ENCODE results near the gene DYDC2. TPM values are rescaled to one million over a fixed set of nuclear protein-coding genes. Genes with fewer than 3 reads are reported as not detected.

DYDC2 gene
- total and polyA plus RNA-seq, 2 of the 4 experiments (the other 2 are of a cell fraction): not detected

- no peaks in the 10 kb centered on the region for H3K36me3 ChIP-seq (ENCODE audit: control insufficient read depth, insufficient read depth, low read length)
- in situ Hi-C loops (cut with MboI; ENCODE audit: low sequenced_read_pairs): no loop called here
- H2BK20ac ChIP-seq (ENCODE audit: low read depth, low read length): no peak overlapping the region
- no peak overlapping the region for H2BK5ac ChIP-seq (ENCODE audit: low read depth, low read length, poor library complexity, severe bottlenecking)
- WGBS, 2 experiments (ENCODE audit: extremely low coverage in 2 of 2, insufficient read length in 1 of 2): no CpG with 5 or more reads among the region's 4 CpGs
- intact Hi-C loops (cut with micrococcal nuclease): loop anchor here (2.0 to 5.0 kb wide), 3 partner anchors 62 to 634 kb away; no protein-coding TSS in a partner anchor
- no peaks in the 10 kb centered on the region for H3K9me3 ChIP-seq (ENCODE audit: control insufficient read depth, insufficient read depth, low read length)
- no peaks in the 10 kb centered on the region for H3K9me1 ChIP-seq (ENCODE audit: insufficient read depth, low read length)
- H3K9ac ChIP-seq (ENCODE audit: low read depth, low read length): no peak overlapping the region
- H2AK9ac ChIP-seq (replicated peaks; ENCODE audit: low read depth, low read length, poor library complexity): no peak overlapping the region
- H3K4me2 ChIP-seq (ENCODE audit: low read depth, low read length): no peak overlapping the region
- ChIA-PET POLR2A (ENCODE audit: unreplicated experiment) (no interaction called here), CTCF (interaction anchor here (0.7 to 1.5 kb wide), 4 partner anchors 51 to 635 kb away, joined by 3 to 5 read pairs (median 4); no protein-coding TSS in a partner anchor)
- H2AFZ ChIP-seq (replicated peaks; ENCODE audit: low read length, poor library complexity): no peak overlapping the region
- H4K8ac ChIP-seq (ENCODE audit: low read depth in 2 of 2, low read length in 2 of 2): no peak overlapping the region
- H3K4ac ChIP-seq (ENCODE audit: low read depth, low read length): no peak overlapping the region
- ATAC-seq (ENCODE audit: low read depth) (peak; percentile 17; the same call in 1 of the 2 replicates), DNase-seq (peak; percentile 11)
- BruUV-seq (replicated peaks): no TSS peak
- H4K5ac ChIP-seq (ENCODE audit: low read depth, low read length): no peak overlapping the region
- no peaks in the 10 kb centered on the region for H3K4me1 ChIP-seq (ENCODE audit: control insufficient read depth, insufficient read depth, low read length)
- no peak overlapping the region for H3K18ac ChIP-seq (ENCODE audit: low read depth, low read length)
- H3K79me1 ChIP-seq (ENCODE audit: low read depth in 1 of 2, low read length in 2 of 2): no peaks in the 10 kb centered on the region
- H3K14ac ChIP-seq (replicated peaks; ENCODE audit: low read depth, low read length): no peak overlapping the region
- TF ChIP-seq FOS (IDR thresholded peaks at IDR 0.05; ENCODE audit: low read depth, low read length) (no peak), MXI1 (IDR thresholded peaks at IDR 0.05; ENCODE audit: borderline replicate concordance, low read depth, low read length) (no peak), CEBPB (IDR thresholded peaks at IDR 0.05; ENCODE audit: low read depth, low read length) (no peak), NFE2L2 (IDR thresholded peaks at IDR 0.05; ENCODE audit: low read depth, low read length) (no peak), MAFK (IDR thresholded peaks at IDR 0.05; ENCODE audit: low read depth, low read length) (no peak), MAZ (IDR thresholded peaks at IDR 0.05; ENCODE audit: borderline replicate concordance, low read depth, low read length) (no peak), USF2 (IDR thresholded peaks at IDR 0.05; ENCODE audit: low read depth, low read length) (no peak), BHLHE40 (IDR thresholded peaks at IDR 0.05; ENCODE audit: low read depth, low read length) (no peak), RAD21 (IDR thresholded peaks at IDR 0.05; ENCODE audit: low read length) (peak; percentile 49), POLR2A (IDR thresholded peaks at IDR 0.05; ENCODE audit: low read depth, low read length) (no peak), RCOR1 (IDR thresholded peaks at IDR 0.05; ENCODE audit: insufficient replicate concordance, low read length) (no peak), RFX5 (IDR thresholded peaks at IDR 0.05; ENCODE audit: low read depth, low read length) (no peak), ELK1 (IDR thresholded peaks at IDR 0.05; ENCODE audit: borderline replicate concordance, low read depth, low read length) (no peak), CTCF (conservative IDR thresholded peaks at IDR 0.05; ENCODE audit: low read depth, low read length) (peak; percentile 50), SMC3 (IDR thresholded peaks at IDR 0.05; ENCODE audit: low read depth, low read length) (peak; percentile 20; the same call in 1 of the 2 replicates)
- H3K4me3 ChIP-seq (ENCODE audit: insufficient read depth, low read depth, low read length): no peak overlapping the region
- H2BK120ac ChIP-seq (ENCODE audit: low read depth, low read length): no peak overlapping the region
- no peaks in the 10 kb centered on the region for H4K20me1 ChIP-seq (ENCODE audit: insufficient read depth, low read length)
- no peak overlapping the region for H3K23ac ChIP-seq (ENCODE audit: low read depth, low read length)
- 0 out of 2 replicates have a peak, but pooled peaks cover 2% of the 10 kb centered on the region for H3K27me3 ChIP-seq (ENCODE audit: control insufficient read depth, insufficient read depth, low read length)
- H2BK15ac ChIP-seq (ENCODE audit: low read depth, low read length): no peak overlapping the region
- H4K91ac ChIP-seq (ENCODE audit: insufficient read depth, low read depth, low read length): no peak overlapping the region
- dilution Hi-C loops (cut with HindIII; ENCODE audit: low sequenced_read_pairs, unreplicated experiment): no loop called here
- no peak overlapping the region for H3K56ac ChIP-seq (ENCODE audit: extremely low read depth, insufficient read depth, low read length)
- no peak overlapping the region for H2AK5ac ChIP-seq (ENCODE audit: low read depth, low read length)
- no peak overlapping the region for H3K27ac ChIP-seq (ENCODE audit: insufficient read depth, low read length)
Observed at GRCh38 chr10:80382989-80383388, 26.4 kb downstream of the DYDC2 start.
